Fibroblast of gingiva (primary cell): ENCODE results near the gene CATSPERZ.

Experiments
- DNase-seq: peaks from one replicate; pipeline ENCODE4 v3.0.0-alpha.2; 2011; ENCODE audit warnings: low read depth

The CATSPERZ gene

GRCh38 chr11:64264371-64264852 is 35.7 kb upstream of the CATSPERZ start:
- no peak for DNase-seq

DNA sequence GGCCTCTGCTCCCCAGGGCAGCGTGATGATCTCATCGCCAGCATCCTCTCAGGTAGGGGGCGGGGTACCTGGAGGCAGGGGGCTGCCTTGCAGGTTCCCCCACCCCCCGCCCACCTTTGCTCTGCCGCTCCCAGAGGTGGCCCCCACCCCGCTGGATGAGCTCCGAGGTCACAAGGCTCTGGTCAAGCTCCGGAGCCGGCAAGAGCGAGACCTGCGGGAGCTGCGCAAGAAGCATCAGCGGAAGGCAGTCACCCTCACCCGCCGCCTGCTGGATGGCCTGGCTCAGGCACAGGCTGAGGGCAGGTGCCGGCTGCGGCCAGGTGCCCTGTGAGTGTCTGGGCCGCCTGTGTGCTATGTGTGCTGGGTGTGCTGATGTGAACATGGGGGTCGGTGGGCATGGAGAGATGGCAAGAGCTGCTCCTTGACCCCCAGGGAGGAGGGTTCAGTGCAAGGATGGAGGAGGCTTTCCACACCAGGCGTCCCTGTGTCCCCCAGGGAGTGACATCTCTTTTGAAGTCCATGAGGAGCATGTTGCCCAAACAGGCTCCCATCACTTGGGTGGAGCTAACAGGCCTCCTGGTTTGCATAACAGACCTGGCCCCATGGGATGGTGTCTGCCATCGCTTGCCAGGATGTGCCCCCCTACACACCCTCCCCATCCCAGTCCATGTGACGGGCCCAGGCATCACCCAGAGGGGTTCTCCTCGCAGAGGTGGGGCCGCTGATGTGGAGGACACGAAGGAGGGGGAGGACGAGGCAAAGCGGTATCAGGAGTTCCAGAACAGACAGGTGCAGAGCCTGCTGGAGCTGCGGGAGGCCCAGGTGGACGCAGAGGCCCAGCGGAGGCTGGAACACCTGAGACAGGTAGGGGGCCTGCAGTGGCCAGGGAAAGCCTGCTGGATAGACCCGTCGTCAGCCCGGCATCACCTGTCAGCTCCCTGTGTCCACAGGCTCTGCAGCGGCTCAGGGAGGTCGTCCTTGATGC is 34.7 kb upstream of the CATSPERZ start:
- DNase-seq, result no peak

DNA sequence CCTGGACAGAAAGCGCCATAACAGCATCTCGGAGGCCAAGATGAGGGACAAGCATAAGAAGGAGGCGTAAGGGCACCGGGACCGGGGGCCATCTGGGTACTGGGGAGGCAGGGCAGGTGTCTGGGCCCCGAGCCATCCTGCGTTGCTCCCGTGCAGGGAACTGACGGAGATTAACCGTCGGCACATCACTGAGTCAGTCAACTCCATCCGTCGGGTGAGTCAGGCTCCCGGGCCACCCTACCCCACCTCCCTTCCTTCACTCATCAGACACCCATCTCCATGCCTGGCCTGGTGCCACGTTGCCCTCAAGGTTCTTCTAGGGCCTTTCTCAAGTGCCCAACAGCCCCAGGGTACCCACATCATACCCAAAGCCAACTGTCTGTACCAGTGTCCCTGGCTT is 33.8 kb upstream of the CATSPERZ start:
- no peak for DNase-seq

GRCh38 chr11:64267207-64267945 is 32.8 kb upstream of the CATSPERZ start:
- no peak for DNase-seq

- DNase-seq, result peak; percentile 48
Measured at GRCh38 chr11:64268025-64268892, 31.9 kb upstream of the CATSPERZ start.

GRCh38 chr11:64268893-64269539 is 31.1 kb upstream of the CATSPERZ start:
- peak; percentile 63 for DNase-seq

DNA sequence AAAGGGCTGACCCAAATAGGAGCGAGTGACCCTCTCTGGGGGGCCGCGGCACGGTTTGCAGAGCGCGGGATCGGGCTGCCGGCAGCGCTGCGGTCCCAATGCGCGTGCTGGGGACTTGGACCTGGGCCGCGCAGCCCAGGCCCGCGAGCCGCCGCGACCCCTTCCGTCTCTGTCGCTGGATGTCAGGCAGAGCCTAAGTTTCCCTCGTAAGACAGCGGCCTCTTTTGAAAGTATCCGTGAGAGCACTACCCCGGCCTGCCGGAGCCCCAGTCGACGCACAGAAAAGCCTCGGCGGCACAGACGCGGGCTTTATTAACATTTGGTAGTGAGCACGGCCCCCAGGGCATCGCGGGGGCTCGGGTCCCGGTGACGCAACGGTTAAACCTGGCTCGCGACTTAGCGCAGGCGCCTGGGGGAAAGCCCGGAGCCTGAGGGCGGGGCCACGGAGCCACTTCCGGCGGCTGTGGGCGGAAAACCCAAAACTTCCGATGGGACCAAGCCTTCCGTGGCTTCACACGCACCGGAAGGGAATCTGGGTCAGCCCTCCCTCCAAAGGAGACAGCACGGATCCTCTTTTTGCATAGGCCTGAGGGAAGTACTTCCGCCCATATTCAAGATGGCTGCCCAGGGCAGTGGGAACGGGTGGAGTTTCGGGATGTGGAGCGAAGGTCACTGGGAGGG is 30.5 kb upstream of the CATSPERZ start:
- DNase-seq, result peak; percentile 100

- DNase-seq, result no peak
Measured at GRCh38 chr11:64275031-64275800, 24.9 kb upstream of the CATSPERZ start.

DNA sequence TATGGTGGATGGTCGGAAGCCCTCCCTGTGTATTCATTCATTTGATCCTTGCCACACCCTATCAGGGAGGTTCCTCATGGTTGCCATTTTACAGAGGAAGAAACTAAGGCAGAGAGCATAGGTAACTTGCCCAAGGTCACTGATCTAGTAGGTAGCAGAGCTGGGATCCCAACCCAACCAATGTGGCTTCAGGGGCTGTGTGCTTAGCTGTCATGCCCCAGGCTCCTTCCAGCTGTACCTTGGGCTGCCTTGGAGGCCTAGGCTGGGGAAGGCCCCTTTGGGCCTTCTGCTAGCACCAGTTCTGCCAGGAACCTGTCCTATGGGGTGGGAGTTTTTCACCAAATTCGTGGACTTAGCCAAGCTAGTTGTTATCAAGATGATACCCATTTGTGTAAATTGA is 24.3 kb upstream of the CATSPERZ start:
- DNase-seq, result no peak

DNA sequence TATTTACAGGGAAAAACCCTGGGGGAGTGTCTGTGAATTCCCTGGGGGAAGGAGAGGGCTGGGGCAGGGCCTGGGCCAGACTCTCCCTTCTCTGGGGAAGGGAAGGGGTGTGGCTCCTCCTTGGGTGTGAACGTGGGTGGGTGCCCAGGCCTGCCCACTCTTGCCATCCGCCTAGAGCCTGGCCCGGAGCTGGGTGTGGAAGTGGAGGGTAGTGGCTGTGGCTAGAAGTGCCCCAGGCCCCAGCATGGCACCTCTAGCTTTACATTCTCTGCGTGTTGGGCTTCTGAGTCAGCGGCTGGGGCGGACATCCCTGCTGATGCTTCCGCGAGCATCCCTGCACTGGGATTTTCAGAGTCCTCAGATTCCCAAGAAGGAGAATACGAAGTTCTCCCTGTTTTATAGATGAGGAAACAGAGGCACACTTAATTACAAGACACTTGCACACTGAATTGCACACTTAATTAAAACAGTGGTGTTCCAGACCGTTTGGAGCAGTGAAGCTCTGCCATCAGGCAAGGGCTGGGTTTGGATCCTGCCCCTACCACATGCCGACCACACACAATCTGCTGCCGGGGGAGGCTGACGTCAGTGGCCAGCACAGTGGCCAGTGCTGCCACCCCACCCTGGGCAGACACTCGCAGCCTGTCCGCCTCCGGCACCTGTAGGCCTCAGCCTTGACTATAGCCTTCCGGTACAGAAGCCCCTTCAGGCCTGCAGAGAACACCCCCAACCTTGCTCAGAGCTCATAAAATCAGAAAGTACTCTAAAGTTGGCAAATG is 23.3 kb upstream of the CATSPERZ start:
- DNase-seq, result peak; percentile 79

DNA sequence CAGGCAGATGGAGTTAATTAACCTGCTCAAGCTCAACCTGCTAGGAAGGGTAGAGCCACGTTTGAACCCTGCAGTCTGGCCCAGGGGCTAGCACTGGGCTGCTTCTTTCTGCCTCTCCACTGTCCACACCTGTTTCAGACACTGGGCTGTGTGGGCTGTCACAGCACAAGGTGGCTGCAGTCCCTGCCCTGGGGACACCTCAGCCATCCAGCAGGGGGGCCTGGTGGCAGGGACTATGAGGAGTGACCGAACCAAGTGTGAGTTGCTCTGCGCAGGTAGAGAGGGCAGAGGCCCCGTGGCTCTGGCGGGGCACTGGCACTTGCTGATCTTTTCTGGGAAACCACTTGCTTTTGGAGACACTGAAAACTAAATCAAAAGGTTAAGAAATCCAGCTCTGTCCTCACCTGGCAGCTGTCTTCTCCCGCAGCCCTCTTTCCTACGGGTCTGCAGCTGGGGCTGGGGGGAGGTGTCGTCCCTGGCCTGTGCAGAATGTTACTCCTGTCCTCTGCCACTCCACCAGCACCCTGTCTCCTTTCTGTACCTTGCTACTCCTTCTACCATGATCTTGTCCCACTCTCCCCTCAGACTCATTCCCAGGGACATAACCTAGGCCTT is 21.5 kb upstream of the CATSPERZ start:
- DNase-seq, result no peak

GRCh38 chr11:64281957-64282770 is 18.0 kb upstream of the CATSPERZ start:
- no peak for DNase-seq

DNA sequence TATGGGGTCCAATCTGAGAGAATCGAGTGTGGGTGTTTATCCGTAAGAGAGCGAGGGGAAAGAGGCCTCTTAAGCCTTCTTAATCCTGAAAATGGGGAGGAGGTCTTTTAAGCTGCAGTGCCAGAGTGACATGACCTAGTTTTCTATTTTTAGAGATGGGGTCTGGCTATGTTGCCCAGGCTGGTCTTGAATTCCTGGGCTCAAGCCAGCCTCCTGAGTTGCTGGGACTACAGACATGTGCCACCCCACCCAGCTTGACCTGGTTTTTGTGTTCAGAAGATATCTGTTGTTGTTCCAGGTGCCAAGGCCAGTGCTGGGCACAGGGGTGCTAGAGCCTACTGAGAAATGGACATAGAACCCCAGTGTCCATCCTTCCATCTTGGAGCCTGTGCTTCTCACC is 17.1 kb upstream of the CATSPERZ start:
- no peak for DNase-seq

DNA sequence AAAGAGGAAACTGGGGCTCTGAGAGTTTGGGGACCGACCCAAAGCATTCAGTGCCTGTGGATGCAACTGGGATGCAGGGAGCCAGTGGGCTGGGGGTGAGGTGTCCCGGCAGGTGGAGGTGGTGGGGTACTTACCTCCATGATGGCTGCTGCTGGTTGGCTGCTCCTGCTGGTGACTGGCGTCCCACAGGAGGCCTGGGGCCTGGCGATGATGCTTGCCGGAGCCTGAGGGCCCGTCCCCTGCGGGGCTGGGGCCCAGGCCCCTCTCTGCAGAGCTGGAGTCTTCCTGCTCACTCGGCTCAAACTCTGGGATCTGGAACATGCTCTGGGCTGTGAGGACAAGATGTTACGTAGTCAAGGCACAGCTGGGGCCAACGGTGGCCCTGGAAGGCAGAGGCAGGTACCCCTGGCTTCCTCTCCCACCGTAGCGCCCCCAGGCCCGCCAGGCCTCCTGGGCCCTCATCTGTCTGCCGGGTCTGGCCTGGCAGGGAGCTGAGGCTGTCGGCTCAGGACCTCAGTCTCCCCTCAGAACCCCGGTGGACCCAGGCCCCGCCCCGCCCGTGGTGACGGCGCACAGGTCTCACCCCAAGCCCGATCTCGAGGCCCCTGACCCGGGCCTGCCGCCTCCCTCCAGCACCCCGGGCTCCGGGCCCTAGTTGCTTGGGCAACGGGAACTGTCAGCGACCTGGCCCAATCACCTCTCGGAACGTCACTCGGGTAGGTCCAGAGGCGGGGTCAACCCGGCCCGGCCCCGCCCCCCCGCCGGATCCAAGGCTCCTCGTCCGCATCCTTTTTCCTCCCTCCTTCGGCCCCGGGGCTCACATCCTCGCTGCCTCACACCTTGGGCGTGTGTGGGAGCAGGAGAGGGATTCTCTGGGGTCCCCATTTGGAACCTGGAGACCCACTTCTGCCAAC is 15.9 kb upstream of the CATSPERZ start, which contains the start of gene BAD:
Gene BAD, minus strand, starts transcription at position 618 of the 914 bp plus-strand sequence. Its CDS starts 297 bp downstream, at position 321.
- DNase-seq, result peak; percentile 88

- peak; percentile 59 for DNase-seq
Measured at GRCh38 chr11:64284962-64285884, 14.9 kb upstream of the CATSPERZ start, which contains the start of gene GPR137. Gene GPR137, plus strand, starts transcription at chr11:64285848. Its CDS starts 677 bp downstream, at chr11:64286525.
